ENCODE data around the gene WDR91.
"Not testable (repeated sequence)": the region's sequence is repeated elsewhere in the genome, so short reads cannot be mapped to it uniquely, and the experiment has no call there.

Gene WDR91

DNA sequence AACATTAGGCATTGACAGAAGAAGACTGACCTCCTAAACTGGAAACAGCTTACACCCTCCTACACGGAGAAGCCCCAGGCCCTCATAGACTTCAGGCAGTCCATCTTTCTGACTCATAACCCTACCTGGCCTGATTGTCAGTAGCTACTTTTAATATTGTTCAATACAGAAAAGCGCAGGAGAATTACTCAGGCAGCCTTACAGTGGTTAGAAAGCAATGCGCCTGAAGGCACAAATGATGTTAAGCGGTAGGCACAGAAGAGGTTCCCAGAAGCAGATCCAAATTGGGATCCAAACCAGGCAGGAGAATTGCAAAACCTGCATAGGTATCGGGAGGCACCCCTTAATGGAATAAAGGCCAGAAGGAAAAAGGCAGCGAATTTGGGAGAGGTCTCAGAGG lies 35.4 kb downstream of the WDR91 start:
- no peak for DNase-seq

- no peak for DNase-seq
Observed at GRCh38 chr7:135174941-135175340, 36.4 kb downstream of the WDR91 start.

GRCh38 chr7:135173916-135174315 lies 37.4 kb downstream of the WDR91 start:
- DNase-seq = not testable (repeated sequence)

DNA sequence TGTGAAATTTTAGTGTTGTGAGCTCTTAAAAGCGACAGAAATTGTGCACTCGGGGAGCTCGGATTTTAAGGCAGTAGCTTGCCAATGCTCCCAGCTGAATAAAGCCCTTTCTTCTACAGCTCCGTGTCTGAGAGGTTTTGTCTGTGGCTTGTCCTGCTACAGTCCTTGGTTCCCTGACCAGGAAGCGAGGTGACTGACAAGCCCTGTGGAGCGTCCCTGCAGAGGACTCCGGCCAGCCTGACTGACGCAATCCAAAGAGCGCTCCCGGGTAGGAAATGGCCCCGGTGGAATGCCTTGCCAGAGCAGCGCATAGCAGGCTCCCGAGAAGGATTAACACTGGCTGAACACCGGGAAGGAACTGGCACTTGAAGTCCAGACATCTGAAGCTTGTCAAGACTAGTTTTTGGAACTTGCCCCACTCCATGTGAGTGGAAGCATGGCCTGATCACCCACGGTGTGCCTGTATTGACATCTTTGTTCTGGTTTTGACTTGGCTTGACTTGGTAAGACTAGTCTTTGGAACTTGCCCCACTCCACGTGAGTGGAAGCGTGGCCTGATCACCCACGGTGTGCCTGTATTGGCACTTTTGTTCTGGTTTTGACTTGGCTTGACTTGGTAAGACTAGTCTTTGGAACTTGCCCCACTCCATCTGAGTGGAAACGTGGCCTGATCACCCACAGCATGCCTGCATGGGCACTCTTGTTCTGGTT lies 39.6 kb downstream of the WDR91 start:
- not testable (repeated sequence) for DNase-seq

- DNase-seq = not testable (repeated sequence)
Observed at GRCh38 chr7:135170998-135171481, 40.3 kb downstream of the WDR91 start.

DNA sequence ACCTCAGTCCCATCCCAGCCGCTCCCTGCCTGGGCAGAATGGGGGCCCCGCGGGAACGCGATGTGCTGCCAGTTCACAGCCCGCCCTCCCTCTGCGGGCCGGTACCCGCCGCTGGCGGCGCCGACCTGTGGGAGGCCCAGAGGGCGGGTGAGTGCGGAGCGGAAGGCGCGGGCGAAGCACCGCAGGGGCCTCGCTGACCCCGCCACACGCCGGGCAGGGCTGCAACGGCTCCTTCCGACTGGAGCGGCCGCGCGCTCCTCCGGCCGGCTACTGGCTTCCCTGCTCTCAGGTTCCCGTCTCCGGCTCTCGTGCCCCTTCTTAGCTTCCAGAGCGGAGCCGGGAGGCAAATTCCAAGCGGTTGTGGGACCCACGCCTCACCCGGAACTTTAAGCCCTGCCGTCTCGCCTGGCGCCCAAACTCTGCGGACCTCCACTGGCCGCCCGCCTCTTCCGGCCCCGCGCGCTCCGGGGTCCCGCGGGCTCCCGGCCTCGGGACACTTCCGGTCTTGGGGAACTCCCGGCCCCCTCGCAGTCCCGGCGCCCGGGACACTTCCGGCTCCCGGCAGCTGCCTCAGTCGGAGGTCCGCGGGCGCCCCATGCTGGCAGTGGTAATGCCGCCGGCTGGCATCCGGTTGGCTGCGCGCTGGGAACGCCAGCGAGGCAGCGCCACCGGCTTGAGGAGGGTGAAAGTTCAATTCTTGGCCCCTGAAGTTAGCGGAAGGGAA lies 40.9 kb downstream of the WDR91 start, which contains the start of gene CYREN:
Gene CYREN (minus strand): TSS at position 434 of the 724 bp plus-strand sequence. CDS start 1,785 bp downstream, outside the sequence.
- DNase-seq = peak; percentile 87 to 99

- DNase-seq = no peak
Observed at GRCh38 chr7:135169964-135170273, 41.4 kb downstream of the WDR91 start.

DNA sequence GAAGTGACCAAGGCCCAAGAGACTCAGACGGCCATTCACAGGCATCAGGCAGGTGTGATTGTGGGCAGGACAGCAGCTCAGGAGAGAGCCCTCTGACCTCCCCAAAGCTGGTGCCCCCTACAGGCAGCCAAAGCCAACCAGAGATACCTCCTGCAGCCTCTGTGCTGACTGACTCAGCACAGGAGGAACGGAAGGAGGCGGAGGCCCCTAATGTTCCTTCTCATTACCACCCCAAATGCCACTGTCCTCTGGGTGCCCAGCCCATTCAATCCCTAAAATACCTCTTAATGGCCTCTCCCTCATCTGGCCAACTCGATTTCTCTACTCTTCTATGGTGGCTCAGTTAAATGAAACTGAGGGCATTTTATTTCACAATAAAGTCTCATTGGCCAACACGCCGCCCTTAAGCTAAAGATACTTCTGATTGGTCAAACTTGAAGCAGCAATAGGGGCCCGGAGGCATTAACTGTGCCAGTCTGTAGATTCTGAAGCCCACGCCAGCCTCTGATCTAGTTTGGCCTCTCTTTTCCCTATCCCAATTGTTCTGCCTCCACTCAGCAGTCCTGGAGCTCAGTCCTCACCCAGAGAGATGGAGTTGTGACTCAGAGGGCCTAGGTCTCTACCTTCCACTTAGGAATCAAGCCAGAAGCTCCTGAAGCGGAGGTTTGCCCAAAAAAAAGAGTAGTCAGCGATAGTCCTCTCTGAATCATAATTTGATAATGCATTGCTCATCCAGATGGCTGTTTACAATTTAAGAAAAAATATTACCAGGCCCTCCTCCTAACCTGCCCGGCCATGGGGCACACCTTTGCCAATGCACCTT lies 42.0 kb downstream of the WDR91 start:
- peak; percentile 32 to 62 for DNase-seq

- no peak for DNase-seq
Observed at GRCh38 chr7:135168489-135169140, 42.7 kb downstream of the WDR91 start.

DNA sequence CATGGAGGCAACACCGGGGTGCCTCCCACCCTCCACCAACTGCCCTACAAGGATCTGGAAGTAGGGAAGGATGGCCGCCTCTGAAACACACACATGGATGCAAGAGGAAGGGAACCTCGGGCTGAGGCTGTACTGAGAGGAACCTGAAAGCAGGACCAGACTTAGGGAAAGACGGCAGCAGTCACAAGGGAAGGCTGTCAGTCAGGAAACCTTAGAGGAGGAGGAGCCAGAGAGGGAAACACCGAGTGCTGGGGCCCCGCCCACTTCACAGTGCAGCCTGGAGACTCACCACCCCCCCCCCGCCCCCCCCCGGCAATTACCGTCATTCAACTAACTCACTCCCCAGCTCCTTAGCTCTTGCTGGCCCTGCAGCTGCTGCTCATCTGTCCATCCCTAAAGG lies 43.3 kb downstream of the WDR91 start:
- DNase-seq = no peak

GRCh38 chr7:135167365-135167917 lies 43.9 kb downstream of the WDR91 start:
- DNase-seq = no peak

DNA sequence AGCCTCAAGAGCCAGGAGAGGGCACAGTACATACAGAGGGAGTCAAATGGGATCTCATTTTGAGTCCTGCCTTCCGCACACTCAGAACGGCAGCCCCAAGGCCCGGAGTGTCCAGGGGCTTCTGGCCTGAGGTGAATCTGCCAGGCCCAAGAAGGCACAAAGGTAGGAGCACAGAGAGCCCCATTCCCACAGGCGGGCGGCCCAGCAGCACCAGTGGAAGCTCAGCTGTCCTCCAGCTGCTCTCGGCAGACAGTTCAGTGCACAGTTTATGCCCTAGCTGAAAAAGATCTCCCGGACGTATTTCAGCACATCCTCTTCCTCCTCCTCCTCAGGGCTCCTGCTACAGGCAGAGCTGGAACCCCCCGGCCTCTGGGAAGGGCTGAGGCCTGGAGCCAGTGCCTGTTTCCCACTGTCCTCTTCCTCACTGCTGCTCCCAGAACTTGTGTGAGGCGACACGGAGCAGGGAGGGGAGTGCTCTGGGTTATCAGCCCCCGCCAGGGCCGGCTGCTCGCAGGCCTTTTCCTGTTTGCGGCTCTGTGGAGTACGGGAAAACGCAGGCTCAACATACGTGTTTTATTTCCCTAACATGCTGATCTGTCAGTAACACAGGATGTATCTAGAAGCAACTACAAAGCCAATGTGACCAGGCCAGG lies 44.9 kb downstream of the WDR91 start:
- no peak for DNase-seq

- DNase-seq = no peak
Observed at GRCh38 chr7:135165862-135166261, 45.5 kb downstream of the WDR91 start.

DNA sequence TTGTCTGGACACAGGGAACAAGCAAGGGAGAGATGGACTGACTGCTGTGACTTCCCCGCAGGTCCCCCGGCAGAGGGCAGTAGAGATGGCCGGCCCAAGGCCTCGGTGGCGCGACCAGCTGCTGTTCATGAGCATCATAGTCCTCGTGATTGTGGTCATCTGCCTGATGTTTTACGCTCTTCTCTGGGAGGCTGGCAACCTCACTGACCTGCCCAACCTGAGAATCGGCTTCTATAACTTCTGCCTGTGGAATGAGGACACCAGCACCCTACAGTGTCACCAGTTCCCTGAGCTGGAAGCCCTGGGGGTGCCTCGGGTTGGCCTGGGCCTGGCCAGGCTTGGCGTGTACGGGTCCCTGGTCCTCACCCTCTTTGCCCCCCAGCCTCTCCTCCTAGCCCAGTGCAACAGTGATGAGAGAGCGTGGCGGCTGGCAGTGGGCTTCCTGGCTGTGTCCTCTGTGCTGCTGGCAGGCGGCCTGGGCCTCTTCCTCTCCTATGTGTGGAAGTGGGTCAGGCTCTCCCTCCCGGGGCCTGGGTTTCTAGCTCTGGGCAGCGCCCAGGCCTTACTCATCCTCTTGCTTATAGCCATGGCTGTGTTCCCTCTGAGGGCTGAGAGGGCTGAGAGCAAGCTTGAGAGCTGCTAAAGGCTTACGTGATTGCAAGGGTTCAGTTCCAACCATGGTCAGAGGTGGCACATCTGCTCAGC lies 46.8 kb downstream of the WDR91 start:
- DNase-seq = no peak

- DNase-seq = no peak
Observed at GRCh38 chr7:135162382-135163001, 48.8 kb downstream of the WDR91 start.

- DNase-seq = no peak
Observed at GRCh38 chr7:135161669-135162068, 49.7 kb downstream of the WDR91 start.

GRCh38 chr7:135160858-135161653 lies 50.3 kb downstream of the WDR91 start:
- DNase-seq = no peak

- no peak for DNase-seq
Observed at GRCh38 chr7:135160098-135160857, 51.0 kb downstream of the WDR91 start.

All from NCI-H526 (cell line).